Fibroblast of lung (primary cell): ENCODE measurements around the gene MGAT4C. TPM values are rescaled to one million over a fixed set of nuclear protein-coding genes. Genes with fewer than 3 reads are reported as not detected.

Source experiments
- DNase-seq, 2 donors: peaks; one replicate each; pipeline versions ENCODE4 v3.0.0 to v3.0.0-alpha.2; 2010; ENCODE audit warnings: low read depth in 2 of 2
- H2AFZ ChIP-seq: 2 replicates; pipeline ENCODE4 v1.5.1; 2012; ENCODE audit warnings: low read length, control low read depth, inconsistent platforms
- H3K27ac ChIP-seq: 2 replicates; pipeline ENCODE4 v1.5.1; 2011; ENCODE audit warnings: low read length, control low read depth; ENCODE audit not compliant: insufficient read depth
- H3K27me3 ChIP-seq: 2 replicates; pipeline ENCODE4 v1.5.1; 2011; ENCODE audit warnings: mild to moderate bottlenecking, low read length; ENCODE audit not compliant: control insufficient read depth, insufficient read depth
- H3K36me3 ChIP-seq: 2 replicates; pipeline ENCODE4 v1.5.1; 2011; ENCODE audit warnings: low read length; ENCODE audit not compliant: control insufficient read depth, insufficient read depth
- H3K4me1 ChIP-seq: 2 replicates; pipeline ENCODE4 v1.5.1; 2011; ENCODE audit warnings: low read length; ENCODE audit not compliant: control insufficient read depth, insufficient read depth; ENCODE audit errors: extremely low read depth
- H3K4me2 ChIP-seq: 2 replicates; pipeline ENCODE4 v1.5.1; 2011; ENCODE audit warnings: low read length, control low read depth; ENCODE audit not compliant: insufficient read depth; ENCODE audit errors: extremely low read depth
- H3K4me3 ChIP-seq, 4 experiments: fragments of 200-600 bp in 1 of 4; sonication (generic) in 1 of 4; replicated peaks in 1 of 4; 2 replicates each; pipeline ENCODE4 v1.5.1; 2011 to 2016; ENCODE audit warnings: low read length in 4 of 4, low read depth in 3 of 4, mild to moderate bottlenecking in 3 of 4, control low read depth in 2 of 4, inconsistent platforms in 1 of 4, mixed read lengths in 1 of 4; ENCODE audit not compliant: insufficient read depth in 1 of 4; ENCODE audit errors: control extremely low read depth in 1 of 4
- H3K79me2 ChIP-seq: 2 replicates; pipeline ENCODE4 v1.5.1; 2012; ENCODE audit warnings: mild to moderate bottlenecking, low read length, inconsistent platforms; ENCODE audit not compliant: control insufficient read depth, insufficient read depth
- H3K9ac ChIP-seq: 2 replicates; pipeline ENCODE4 v1.5.1; 2011; ENCODE audit warnings: mild to moderate bottlenecking, low read length, control low read depth; ENCODE audit not compliant: insufficient read depth
- H3K9me3 ChIP-seq: 2 replicates; pipeline ENCODE4 v1.5.1; 2012; ENCODE audit warnings: low read depth, low read length; ENCODE audit not compliant: control insufficient read depth, insufficient read depth
- H4K20me1 ChIP-seq: 2 replicates; pipeline ENCODE4 v1.5.1; 2011; ENCODE audit warnings: low read length; ENCODE audit not compliant: control insufficient read depth, insufficient read depth; ENCODE audit errors: extremely low read depth
- CTCF ChIP-seq, 2 donors: IDR thresholded peaks in 1 of 2; conservative IDR thresholded peaks in 1 of 2; 1 replicate in 1 of 2; 2 replicates in 1 of 2; pipeline ENCODE4 v1.5.1; 2011 to 2012; ENCODE audit warnings: low read length in 2 of 2, control low read depth in 1 of 2, inconsistent platforms in 1 of 2, low read depth in 1 of 2, mild to moderate bottlenecking in 1 of 2
- EZH2 ChIP-seq: IDR thresholded peaks from 2 replicates; pipeline ENCODE4 v1.5.1; 2012; ENCODE audit warnings: low read length, control low read depth, mild to moderate bottlenecking; ENCODE audit errors: missing control alignments
- polyA plus RNA-seq, 2 donors: library from polyadenylated mRNA; depleted of rRNA in 1 of 2; stranded (reverse) in 1 of 2; unstranded in 1 of 2; fragments of >200 nt; gene quantifications; 2 replicates each; pipeline ENCODE4 v1.2.1, GENCODE V29; 2011 to 2012; ENCODE audit warnings: missing spikeins in 1 of 2
- total RNA-seq: library from RNA; depleted of rRNA; stranded (reverse); fragments of >200 nt; gene quantifications from 2 replicates; pipeline ENCODE4 v1.2.1, GENCODE V29; 2014

The MGAT4C gene
- total and polyA plus RNA-seq, 2 donors (not counting 1 experiment from before 2014, with no cell fraction given), result not detected

- Histone ChIP-seq H4K20me1 (no peaks in the 10 kb centered on the region), H3K9me3 (no peaks in the 10 kb centered on the region), H3K36me3 (no peaks in the 10 kb centered on the region), H3K79me2 (no peaks in the 10 kb centered on the region), H3K4me2 (no peak overlapping the region), H3K4me3 (no peak overlapping the region), H3K9ac (no peak overlapping the region), H2AFZ (no peak overlapping the region), H3K27me3 (no peaks in the 10 kb centered on the region), H3K27ac (no peak overlapping the region), H3K4me1 (no peaks in the 10 kb centered on the region)
- DNase-seq, result no peak
- TF ChIP-seq EZH2 (no peak), CTCF (conservative IDR thresholded peaks at IDR 0.05 in 1 of 2, IDR thresholded peaks at IDR 0.05 in 1 of 2; ENCODE audit: low read depth in 1 of 2, low read length in 2 of 2) (no peak)
Observed at GRCh38 chr12:86104087-86104486, 152.1 kb downstream of the MGAT4C start.

- Histone ChIP-seq H3K9me3 (no peaks in the 10 kb centered on the region), H3K79me2 (no peaks in the 10 kb centered on the region), H3K4me1 (no peaks in the 10 kb centered on the region), H4K20me1 (no peaks in the 10 kb centered on the region), H2AFZ (no peak overlapping the region), H3K27me3 (no peaks in the 10 kb centered on the region), H3K4me2 (no peak overlapping the region), H3K9ac (no peak overlapping the region), H3K36me3 (no peaks in the 10 kb centered on the region), H3K27ac (no peak overlapping the region), H3K4me3 (no peak overlapping the region)
- DNase-seq, result peak in 1 of 2 donors; percentile 9
- TF ChIP-seq EZH2, result no peak
- no peak for TF ChIP-seq CTCF (conservative IDR thresholded peaks at IDR 0.05 in 1 of 2, IDR thresholded peaks at IDR 0.05 in 1 of 2; ENCODE audit: low read depth in 1 of 2, low read length in 2 of 2)
Observed at GRCh38 chr12:86097161-86097560, 159.0 kb downstream of the MGAT4C start.

GRCh38 chr12:86091681-86092080, 164.5 kb downstream of the MGAT4C start:
- no peak overlapping the region for H3K4me3 ChIP-seq
- H3K9ac ChIP-seq, result no peak overlapping the region
- H3K36me3 ChIP-seq, result no peaks in the 10 kb centered on the region
- no peaks in the 10 kb centered on the region for H3K79me2 ChIP-seq
- TF ChIP-seq EZH2 (no peak), CTCF (conservative IDR thresholded peaks at IDR 0.05 in 1 of 2, IDR thresholded peaks at IDR 0.05 in 1 of 2; ENCODE audit: low read depth in 1 of 2, low read length in 2 of 2) (no peak)
- H3K9me3 ChIP-seq, result no peaks in the 10 kb centered on the region
- H3K27me3 ChIP-seq, result no peaks in the 10 kb centered on the region
- DNase-seq, result no peak
- no peaks in the 10 kb centered on the region for H4K20me1 ChIP-seq
- H2AFZ ChIP-seq, result no peak overlapping the region
- H3K4me1 ChIP-seq, result no peaks in the 10 kb centered on the region
- no peak overlapping the region for H3K4me2 ChIP-seq
- no peak overlapping the region for H3K27ac ChIP-seq
